Fibroblast of pulmonary artery (primary cell): ENCODE measurements around the gene TSPAN18.

Source experiments
- DNase-seq: peaks from one replicate; pipeline ENCODE4 v3.0.0-alpha.2; 2010; ENCODE audit warnings: low read depth
- H3K4me3 ChIP-seq: replicated peaks from 2 replicates; pipeline ENCODE4 v1.5.1; 2011; ENCODE audit warnings: low read depth, mild to moderate bottlenecking, control low read depth, low read length, moderate library complexity
- CTCF ChIP-seq: IDR thresholded peaks from 2 replicates; pipeline ENCODE4 v1.5.1; 2011; ENCODE audit warnings: mild to moderate bottlenecking, control low read depth, low read length, inconsistent platforms; ENCODE audit errors: missing control alignments

The TSPAN18 gene

GRCh38 chr11:44833221-44833876, 106.6 kb downstream of the TSPAN18 start:
- TF ChIP-seq CTCF = no peak
- no peak overlapping the region for H3K4me3 ChIP-seq
- no peak for DNase-seq

- no peak for TF ChIP-seq CTCF
- no peak for DNase-seq
- no peak overlapping the region for H3K4me3 ChIP-seq
These were observed 107.2 kb downstream of the TSPAN18 start for GRCh38 chr11:44833877-44834452.

GRCh38 chr11:44834846-44835245, 108.1 kb downstream of the TSPAN18 start:
- no peak overlapping the region for H3K4me3 ChIP-seq
- DNase-seq = no peak
- TF ChIP-seq CTCF = no peak

GRCh38 chr11:44835296-44835695, 108.5 kb downstream of the TSPAN18 start:
- no peak for DNase-seq
- no peak overlapping the region for H3K4me3 ChIP-seq
- TF ChIP-seq CTCF = no peak

- H3K4me3 ChIP-seq = no peak overlapping the region
- TF ChIP-seq CTCF = no peak
- DNase-seq = no peak
These were observed 109.2 kb downstream of the TSPAN18 start for GRCh38 chr11:44835938-44836337.

- no peak for DNase-seq
- H3K4me3 ChIP-seq = no peak overlapping the region
- TF ChIP-seq CTCF = no peak
These were observed 110.9 kb downstream of the TSPAN18 start for GRCh38 chr11:44837661-44838060.

GRCh38 chr11:44839458-44840084, 112.8 kb downstream of the TSPAN18 start:
- no peak overlapping the region for H3K4me3 ChIP-seq
- DNase-seq = no peak
- TF ChIP-seq CTCF = no peak
